Measurements from ENCODE around the gene PMEPA1.

Gene PMEPA1

GRCh38 chr20:57688864-57689263 is 21.0 kb downstream of the PMEPA1 start:
- Histone ChIP-seq H3K4me2 (ENCODE audit: low read length) (no peak overlapping the region), H2AFZ (no peak overlapping the region), H3K27ac (no peak overlapping the region), H3K36me3 (ENCODE audit: control insufficient read depth, insufficient read depth, low read length) (no peaks in the 10 kb centered on the region), H3K4me1 (peaks cover 2% of the 10 kb centered on the region), H3K9ac (no peak overlapping the region), H3K27me3 (ENCODE audit: control insufficient read depth, insufficient read depth, low read length) (no peaks in the 10 kb centered on the region), H3K4me3 (ENCODE audit: low read depth, low read length) (no peak overlapping the region), H3K79me2 (no peaks in the 10 kb centered on the region), H3K9me3 (ENCODE audit: control insufficient read depth, low read length) (no peaks in the 10 kb centered on the region)
- TF ChIP-seq CTCF (IDR thresholded peaks at IDR 0.05): no peak

DNA sequence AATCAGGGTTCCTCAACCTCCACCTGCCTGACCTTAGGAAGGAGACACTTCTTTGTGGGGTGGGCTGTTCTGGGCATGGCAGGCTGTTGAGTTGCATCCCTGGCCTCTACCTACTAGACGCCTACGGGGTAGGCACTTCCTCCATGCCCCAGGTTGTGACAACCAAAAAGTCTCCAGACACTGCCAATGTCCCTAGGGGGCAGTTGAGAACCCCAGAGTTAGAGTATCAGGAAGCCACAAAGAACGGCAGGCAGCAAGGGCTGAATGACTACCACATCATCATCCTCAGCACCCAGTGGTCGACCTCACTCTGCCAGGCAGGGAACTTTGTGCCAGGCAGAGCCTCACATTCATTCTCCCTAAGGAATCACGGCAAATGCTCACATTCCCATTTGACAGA is 21.5 kb downstream of the PMEPA1 start:
- Histone ChIP-seq H3K4me3 (ENCODE audit: low read depth, low read length) (no peak overlapping the region), H3K4me1 (peaks cover 2% of the 10 kb centered on the region)

GRCh38 chr20:57686931-57687652 is 22.7 kb downstream of the PMEPA1 start:
- H3K9ac ChIP-seq: no peak overlapping the region
- H3K9me3 ChIP-seq (ENCODE audit: control insufficient read depth, low read length): no peaks in the 10 kb centered on the region
- H3K27me3 ChIP-seq (ENCODE audit: control insufficient read depth, insufficient read depth, low read length): no peaks in the 10 kb centered on the region
- H3K36me3 ChIP-seq (ENCODE audit: control insufficient read depth, insufficient read depth, low read length): no peaks in the 10 kb centered on the region
- no peak overlapping the region for H3K4me3 ChIP-seq (ENCODE audit: low read depth, low read length)
- no peak overlapping the region for H3K4me2 ChIP-seq (ENCODE audit: low read length)
- no peak overlapping the region for H2AFZ ChIP-seq
- H3K79me2 ChIP-seq: no peaks in the 10 kb centered on the region
- H3K4me1 ChIP-seq: no peaks in the 10 kb centered on the region
- TF ChIP-seq CTCF (IDR thresholded peaks at IDR 0.05): no peak
- no peak overlapping the region for H3K27ac ChIP-seq

More for the DNA sequence above, 21.5 kb downstream of the PMEPA1 start:
- Histone ChIP-seq H2AFZ (no peak overlapping the region), H3K9me3 (ENCODE audit: control insufficient read depth, low read length) (no peaks in the 10 kb centered on the region), H3K27ac (no peak overlapping the region), H3K27me3 (ENCODE audit: control insufficient read depth, insufficient read depth, low read length) (no peaks in the 10 kb centered on the region), H3K79me2 (no peaks in the 10 kb centered on the region), H3K36me3 (ENCODE audit: control insufficient read depth, insufficient read depth, low read length) (no peaks in the 10 kb centered on the region), H3K4me2 (ENCODE audit: low read length) (no peak overlapping the region), H3K9ac (no peak overlapping the region)
- TF ChIP-seq CTCF (IDR thresholded peaks at IDR 0.05): no peak

DNA sequence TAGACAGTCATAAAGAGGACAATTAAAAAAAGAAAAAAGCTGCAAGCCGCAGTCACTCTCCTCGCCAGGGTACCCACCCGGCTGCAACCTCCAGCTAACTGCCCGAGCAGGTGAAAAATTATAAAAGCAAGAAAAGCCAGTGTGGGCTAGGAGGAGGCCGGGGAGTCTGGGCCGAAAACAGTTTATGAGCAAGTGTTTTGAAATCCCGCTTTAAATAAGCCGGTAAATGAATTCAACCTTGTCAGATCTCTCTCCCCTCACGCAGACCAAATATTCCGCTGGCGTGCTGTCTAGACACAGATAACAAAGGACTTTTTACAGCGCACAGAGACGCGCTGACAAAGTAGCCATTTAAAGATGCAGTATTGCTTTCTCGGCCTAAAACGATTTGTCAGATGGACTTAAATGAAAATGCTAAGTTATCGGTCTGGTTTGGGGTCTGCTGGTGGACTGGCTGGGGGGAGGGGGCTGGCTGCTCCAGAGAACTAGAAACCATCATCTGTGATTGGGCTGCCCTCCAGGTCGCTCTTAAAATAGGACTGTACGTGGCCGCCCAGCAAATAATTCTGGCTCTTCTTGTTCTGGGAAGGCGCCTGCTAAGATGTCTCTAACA is 24.6 kb downstream of the PMEPA1 start:
- no peaks in the 10 kb centered on the region for H3K9me3 ChIP-seq (ENCODE audit: control insufficient read depth, low read length)
- H3K4me2 ChIP-seq (ENCODE audit: low read length): no peak overlapping the region
- no peak for TF ChIP-seq CTCF (IDR thresholded peaks at IDR 0.05)
- no peak overlapping the region for H3K9ac ChIP-seq
- no peaks in the 10 kb centered on the region for H3K36me3 ChIP-seq (ENCODE audit: control insufficient read depth, insufficient read depth, low read length)
- H3K4me1 ChIP-seq: no peaks in the 10 kb centered on the region
- no peak overlapping the region for H3K27ac ChIP-seq
- H3K27me3 ChIP-seq (ENCODE audit: control insufficient read depth, insufficient read depth, low read length): no peaks in the 10 kb centered on the region
- H3K79me2 ChIP-seq: no peaks in the 10 kb centered on the region
- H3K4me3 ChIP-seq (ENCODE audit: low read depth, low read length): no peak overlapping the region
- H2AFZ ChIP-seq: no peak overlapping the region

GRCh38 chr20:57684808-57685140 is 25.0 kb downstream of the PMEPA1 start:
- Histone ChIP-seq H3K79me2 (no peaks in the 10 kb centered on the region), H2AFZ (no peak overlapping the region), H3K4me3 (ENCODE audit: low read depth, low read length) (no peak overlapping the region), H3K9ac (no peak overlapping the region), H3K4me1 (no peaks in the 10 kb centered on the region), H3K9me3 (ENCODE audit: control insufficient read depth, low read length) (no peaks in the 10 kb centered on the region), H3K36me3 (ENCODE audit: control insufficient read depth, insufficient read depth, low read length) (no peaks in the 10 kb centered on the region), H3K27ac (no peak overlapping the region), H3K4me2 (ENCODE audit: low read length) (no peak overlapping the region), H3K27me3 (ENCODE audit: control insufficient read depth, insufficient read depth, low read length) (no peaks in the 10 kb centered on the region)
- no peak for TF ChIP-seq CTCF (IDR thresholded peaks at IDR 0.05)
